ENCODE results near the gene TESMIN.
A peak's percentile ranks its signal among the peaks of the same experiment; 100 is the strongest.

The TESMIN gene

DNA sequence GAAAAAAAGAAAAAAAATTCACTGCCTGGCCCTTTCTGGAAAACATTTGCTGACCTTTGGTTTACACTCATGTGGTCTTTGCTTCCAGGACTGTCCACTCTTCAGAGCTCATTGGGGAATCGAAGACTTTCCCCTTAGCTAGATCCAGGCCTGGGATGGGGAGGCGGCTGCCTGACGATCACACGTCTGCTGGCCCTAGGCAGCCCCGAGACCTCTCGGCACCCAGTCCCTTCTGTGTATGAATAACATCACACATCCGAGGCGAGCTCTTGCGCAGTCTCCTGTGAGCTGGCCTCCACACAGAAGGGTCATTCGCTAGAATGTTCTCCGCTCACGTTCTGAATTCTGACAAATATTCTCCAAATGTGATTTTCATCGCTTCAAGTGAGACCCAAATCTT, 92.7 kb downstream of the TESMIN start:
- DNase-seq: peak; percentile 81

DNA sequence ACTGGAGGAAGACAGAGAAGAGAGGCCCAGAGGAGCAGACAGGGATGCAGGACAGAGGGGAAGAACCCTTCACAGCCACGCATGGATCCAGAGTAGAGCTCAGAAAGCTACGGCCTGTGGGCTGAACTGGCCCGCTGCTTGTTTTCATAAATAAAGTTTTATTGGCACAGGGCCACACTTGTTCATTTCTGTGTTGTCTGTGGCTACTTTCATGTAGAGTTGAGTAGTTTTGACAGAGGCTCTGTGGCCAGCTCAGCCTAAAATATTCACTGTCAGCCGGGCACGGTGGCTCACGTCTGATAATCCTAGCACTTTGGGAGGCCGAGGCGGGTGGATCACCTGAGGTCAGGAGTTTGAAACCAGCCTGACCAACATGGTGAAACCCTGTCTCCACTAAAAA, 93.2 kb downstream of the TESMIN start:
- DNase-seq: no peak
